CD4-positive, alpha-beta T cell treated with Interleukin-2 at 100 ng/mL for 4 hours (primary cell): ENCODE results near the gene DOCK1.
"Not testable (repeated sequence)": the region's sequence is repeated elsewhere in the genome, so short reads cannot be mapped to it uniquely, and the experiment has no call there.

Experiments used
- DNase-seq: peaks from one replicate; pipeline ENCODE4 v3.0.0-alpha.2; 2020; ENCODE audit warnings: low spot score

Gene DOCK1

DNA sequence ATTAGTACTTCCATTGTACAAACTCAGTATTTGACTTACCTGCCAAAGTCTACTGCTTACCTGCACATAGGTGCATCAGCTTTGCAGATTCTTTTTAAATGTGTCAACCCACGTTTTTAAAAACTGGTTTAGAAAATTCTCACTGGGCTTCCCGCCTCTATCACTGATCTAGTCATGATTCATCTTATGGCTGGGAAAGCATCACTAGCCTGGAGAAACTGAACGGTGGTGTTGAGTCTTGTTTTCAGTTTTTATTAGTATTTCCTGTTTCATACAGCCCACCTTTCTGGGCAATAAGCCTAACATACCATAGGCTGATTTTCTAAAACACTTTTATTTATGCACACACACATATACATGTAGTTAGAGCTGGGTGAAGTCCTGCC lies 19.7 kb downstream of the DOCK1 start:
- DNase-seq, result no peak

GRCh38 chr10:126926568-126926967 lies 21.3 kb downstream of the DOCK1 start:
- DNase-seq, result no peak

DNA sequence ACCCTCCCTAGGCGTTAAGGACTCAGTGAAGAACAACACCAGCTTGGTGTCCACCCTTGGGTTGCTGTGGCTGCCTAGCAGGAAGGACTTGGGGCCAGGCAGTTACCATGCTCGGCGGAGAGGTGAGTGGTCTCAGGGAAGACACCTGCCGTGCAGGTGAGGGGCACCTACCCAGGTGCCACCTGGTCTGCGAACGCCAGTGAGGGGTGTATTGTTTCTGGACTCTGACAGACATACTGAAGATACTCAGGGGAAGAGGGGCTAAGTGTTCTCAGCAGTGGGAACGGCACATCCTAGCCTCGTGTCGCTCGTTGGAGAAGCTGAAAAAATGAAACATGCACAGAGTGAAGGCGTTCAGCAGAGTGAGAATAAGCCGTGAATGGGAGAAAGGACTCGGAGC lies 22.6 kb downstream of the DOCK1 start:
- DNase-seq, result no peak

- no peak for DNase-seq
Measured at GRCh38 chr10:126928274-126928673, 23.0 kb downstream of the DOCK1 start.

DNA sequence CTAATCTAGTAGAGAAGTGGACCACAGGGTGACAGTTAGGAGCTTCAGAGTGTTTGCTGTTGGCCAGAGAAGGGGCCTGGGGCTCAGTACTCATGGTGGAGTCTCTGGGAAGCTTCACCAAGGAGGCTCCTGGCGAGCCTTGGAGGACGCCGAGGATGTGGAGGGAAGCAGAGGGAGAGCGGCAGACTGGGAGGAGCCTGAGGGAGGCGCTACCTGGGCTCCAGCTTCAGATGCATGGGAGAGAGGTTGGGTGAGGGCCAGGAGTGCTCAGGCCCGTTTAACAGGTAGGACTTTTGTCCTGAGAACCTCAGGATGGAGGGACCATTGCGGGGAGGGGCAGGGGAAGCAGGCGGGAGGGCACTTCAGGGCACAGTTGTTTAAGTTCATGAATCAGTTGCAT lies 24.2 kb downstream of the DOCK1 start:
- no peak for DNase-seq

DNA sequence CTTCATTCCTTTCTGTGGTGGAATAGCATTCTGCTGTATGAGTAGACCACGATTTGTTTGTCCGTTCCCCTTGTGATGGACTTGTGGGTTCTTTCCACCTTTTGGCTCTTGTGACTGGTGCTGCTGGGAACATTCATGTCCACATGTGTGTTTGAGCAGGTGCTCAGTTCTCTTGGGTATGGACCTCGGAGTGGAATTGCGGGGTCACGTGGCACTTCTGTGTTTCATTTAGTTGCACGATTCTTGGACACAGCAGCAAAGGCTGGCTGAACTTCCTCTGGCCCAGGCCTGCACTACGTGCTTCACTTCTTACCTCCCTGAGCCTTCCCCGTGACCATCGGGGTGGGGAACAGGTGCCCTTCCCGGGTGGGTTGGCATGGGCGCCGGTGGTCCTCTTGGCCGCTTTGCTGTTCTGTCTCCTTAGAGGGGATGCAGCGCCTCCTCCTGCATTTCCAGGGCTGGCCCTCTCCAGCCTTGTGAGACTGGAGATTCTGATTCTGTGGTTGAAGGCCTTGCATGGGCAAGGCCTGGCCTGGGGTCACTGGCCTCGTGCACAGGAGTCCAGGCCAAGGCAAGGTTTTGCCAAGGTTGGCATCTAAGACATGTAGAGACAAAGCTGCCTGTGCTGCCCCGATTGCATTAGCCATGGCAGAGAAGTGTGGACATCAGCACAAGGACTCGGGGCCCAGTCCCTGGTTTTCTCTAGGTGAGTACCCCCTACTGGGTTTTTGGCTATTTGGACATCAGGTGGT lies 25.1 kb downstream of the DOCK1 start:
- DNase-seq, result no peak

DNA sequence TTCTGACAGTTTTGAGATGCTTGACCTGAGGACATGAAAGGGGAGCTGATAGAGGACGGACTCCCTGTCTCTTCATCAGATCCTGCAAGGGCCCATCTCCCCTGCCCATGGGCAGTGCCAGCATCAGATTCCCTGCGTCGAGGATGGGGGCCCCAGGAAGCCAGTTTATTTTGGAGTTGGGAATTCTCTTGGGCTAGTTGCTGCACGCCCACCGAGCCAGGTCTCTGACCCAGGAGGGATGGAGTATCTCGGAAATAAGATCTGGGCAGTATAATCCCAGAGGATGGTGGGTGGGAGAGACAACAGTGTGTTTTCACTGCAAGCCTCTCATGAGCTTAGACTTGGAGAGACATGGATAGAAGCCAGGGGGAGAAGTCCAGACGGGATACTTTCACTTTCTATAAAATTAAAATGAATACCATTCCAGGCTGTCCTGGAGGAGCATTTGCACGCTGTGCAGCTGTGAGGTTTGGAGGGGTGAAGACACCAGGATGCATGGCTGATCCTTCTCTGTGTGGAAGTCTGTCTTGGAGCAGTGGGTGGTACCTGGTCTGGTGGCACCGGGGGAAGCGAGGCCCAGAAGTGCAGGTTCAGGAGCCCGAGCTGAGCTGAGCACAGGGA lies 25.8 kb downstream of the DOCK1 start:
- DNase-seq, result no peak

DNA sequence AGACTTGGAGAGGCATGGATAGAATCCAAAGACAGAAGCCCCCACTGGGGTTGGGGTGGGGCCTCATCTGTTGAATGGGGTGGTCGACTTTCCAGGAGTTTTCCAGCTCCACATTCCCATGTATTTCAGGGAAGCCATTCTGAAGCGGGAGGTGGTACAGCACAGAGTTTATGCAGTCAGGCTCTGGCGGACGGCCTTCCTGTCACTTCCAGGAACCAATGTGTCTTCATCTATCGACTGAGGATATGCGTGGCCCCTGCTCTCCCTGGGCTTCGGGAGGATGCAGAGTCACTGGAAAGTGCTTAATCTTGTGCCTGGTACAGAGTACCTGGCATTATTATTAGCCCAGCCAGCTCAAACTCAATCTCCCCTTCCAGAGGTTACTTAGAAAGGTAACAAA lies 26.3 kb downstream of the DOCK1 start:
- no peak for DNase-seq

DNA sequence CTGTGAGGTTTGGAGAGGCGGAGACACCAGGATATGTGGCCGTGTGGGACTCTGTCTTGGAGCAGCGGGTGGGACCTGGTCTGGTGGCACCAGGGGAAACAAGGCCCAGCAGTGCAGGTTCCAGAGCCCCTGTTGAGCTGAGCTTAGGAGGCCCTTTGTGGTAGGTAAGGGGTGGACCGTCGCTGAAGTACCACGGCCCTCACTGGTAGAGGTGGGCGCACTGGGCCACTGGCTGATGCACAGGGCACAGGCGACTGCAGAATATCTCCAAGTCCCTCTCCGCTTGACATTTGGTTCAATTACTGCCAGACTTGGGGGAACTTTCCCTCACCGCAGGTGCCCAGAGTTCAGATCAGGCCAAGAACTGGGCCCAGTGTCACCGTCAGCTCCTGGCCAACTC lies 27.3 kb downstream of the DOCK1 start:
- DNase-seq, result no peak

- no peak for DNase-seq
Measured at GRCh38 chr10:126933116-126933515, 27.9 kb downstream of the DOCK1 start.

DNA sequence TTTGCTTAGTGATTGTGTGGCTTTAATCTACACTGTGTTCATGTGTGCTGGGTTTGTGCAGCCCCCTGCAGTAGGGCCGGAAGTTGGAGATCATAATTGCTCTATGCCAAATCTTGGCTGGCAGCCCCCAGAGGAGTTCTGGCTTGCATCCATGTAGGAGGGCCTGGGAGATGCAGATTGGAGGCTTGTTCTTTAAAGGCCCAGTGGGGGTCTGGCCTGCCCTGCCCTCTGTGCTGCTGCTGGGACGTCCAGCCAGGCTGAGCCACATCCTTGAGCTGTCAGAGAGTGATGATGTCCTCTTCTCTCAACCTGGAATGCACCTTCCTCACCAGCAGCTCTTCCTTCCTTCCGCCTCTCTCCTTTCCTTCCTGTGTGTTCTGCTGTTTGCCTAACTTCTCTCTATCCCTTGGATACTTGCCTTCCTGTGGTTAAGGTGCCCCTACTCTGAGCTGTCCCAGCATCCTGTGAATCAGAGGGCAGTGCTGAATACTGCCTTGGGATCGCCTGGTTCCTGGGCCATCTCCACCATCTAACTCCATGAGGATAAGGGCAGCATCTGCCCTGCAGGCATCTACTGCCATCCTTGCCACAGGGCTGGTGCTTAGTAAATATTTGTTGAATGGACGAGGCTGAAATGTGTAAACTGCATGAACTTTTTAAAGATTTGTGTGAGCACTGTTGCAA lies 30.2 kb downstream of the DOCK1 start:
- no peak for DNase-seq

GRCh38 chr10:126937026-126937425 lies 31.8 kb downstream of the DOCK1 start:
- DNase-seq, result no peak

- DNase-seq, result not testable (repeated sequence)
Measured at GRCh38 chr10:126938121-126938520, 32.9 kb downstream of the DOCK1 start.

DNA sequence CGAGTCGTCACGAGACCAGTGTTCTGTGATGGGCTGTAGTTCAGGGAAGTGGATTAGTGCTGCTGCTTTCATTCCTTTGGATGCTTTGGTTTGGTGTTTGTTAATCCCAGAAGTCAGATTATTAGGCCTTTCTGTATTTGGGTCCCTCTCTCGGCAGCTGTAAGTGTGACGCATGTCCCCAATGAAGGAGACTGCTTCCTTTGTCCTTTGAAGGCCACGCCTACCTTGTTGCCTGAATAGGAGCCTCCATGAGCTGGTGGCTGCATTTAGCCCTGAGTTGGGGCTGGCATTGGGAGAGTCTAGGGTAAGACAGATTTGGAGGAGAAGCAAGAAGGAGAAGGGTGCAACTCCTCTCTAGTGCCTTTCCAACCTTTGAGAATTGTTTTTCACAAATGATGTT lies 34.5 kb downstream of the DOCK1 start:
- DNase-seq, result no peak

DNA sequence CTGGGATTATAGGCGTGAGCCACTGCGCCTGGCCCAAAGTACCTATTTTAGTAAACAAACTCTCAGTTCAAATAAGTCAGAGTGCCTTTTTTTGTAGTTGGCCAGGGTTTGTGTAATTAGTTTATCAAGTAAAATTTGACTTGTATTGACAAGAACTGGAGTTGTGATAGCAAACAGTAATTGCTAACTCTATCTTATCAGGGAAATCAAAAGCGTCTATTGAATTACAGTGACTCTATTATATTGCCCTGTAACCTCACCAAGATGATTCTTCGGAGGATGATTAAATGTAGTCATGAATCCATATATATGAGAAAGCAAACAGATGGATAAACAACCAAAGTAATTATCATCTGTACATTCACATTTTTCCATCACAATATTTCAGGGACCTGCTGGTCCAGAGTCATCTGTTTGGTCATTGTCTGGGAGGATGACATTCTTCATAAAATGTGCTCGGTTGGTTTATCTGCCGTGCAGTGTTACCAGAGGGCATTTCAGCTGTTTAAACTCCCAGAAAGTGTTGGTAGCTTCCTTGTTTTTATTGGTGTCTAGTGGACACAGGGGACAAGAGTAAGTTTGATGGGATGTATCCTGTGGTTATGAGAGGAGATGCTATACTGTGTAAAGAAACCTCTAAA lies 35.6 kb downstream of the DOCK1 start:
- DNase-seq, result no peak

- no peak for DNase-seq
Measured at GRCh38 chr10:126944191-126944590, 39.0 kb downstream of the DOCK1 start.

DNA sequence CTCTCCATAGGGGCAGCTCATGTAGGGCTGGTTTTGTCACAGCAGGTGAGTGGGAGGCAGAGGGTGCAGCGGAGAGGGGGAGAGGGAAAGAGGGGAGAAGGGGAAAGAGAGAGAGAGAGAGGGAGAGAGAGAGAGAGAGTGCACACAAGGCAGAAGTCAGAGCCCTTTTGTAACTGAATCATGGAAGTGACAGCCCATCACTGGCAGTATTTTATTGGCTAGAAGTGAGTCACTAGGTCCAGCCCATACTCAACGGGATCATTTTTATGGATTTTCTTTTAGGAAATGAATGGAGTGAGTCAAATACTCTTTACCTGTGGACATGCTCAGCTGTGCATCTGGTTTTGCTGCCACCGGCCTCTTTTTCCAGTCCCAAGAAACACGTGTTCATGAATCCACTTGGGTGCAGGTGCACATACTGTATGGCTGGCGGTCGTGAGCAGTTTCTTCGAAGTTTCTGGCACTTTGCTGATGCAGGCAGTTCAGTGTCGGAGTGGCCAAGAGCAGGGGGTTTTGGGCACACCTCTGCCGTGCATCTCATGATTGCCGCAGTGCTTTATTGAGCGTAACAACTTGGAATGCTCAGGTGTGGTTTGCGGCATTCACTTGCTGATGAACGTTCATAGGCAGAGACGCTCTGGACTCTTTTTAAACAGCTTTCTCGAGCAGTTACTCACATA lies 40.3 kb downstream of the DOCK1 start:
- DNase-seq, result no peak

DNA sequence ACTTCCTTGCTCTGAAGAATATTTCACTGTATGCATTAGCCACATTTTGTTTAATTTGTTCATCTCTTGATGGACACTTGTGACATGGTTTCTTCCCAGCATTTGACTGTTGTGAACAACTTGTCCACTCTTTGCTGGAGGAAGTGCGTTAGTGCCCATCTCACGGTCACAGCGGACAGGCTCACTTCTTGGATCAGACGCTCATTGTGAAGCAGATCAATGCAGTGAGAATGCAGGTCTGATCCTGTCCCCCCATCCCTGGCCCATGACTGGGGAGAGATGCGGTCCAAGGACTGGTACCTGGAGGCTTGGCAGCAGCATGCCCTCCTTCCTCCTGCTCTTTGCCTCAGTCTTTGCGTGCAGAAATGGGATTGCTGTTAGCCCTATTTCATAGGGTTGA lies 41.5 kb downstream of the DOCK1 start:
- no peak for DNase-seq

DNA sequence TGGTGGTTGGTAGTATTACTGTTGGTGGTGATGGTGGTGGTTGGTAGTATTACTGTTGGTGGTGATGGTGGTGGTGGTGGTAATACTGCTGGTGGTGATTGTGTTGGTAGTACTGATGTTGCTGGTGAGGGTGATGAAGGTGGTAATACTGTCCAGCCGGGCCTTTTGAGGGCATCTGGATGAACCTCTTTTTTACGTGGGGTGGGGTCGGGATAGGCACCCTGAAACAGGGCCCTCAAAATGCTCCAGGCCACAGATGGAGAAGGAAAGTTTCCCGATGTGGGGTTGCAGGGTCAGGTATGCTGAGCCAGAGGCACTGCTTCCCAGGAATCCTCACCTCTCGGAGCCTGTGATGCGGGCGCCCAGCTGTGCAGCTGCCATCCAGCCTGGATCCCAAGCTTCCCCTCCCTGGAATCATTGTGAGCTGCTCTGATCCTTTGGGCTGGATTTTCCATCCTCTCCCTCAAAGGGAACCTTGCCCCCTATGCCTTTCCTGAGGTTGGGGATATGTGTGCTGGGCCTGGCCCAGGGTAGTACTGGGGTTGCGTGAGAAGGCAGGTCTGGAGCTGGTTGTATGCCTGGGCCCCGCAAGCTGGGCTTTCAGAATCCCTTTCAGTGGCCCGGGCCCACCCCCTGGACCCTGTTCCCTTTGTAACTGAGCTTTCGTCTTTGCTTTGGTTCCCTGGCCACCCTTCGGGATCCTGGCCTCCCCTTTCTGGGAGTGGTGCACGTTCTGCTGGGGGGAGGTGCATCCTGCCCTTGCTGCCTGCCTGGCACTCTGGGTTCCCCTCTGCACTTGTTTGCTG lies 43.3 kb downstream of the DOCK1 start:
- DNase-seq, result no peak

GRCh38 chr10:126949161-126949503 lies 43.9 kb downstream of the DOCK1 start:
- no peak for DNase-seq

DNA sequence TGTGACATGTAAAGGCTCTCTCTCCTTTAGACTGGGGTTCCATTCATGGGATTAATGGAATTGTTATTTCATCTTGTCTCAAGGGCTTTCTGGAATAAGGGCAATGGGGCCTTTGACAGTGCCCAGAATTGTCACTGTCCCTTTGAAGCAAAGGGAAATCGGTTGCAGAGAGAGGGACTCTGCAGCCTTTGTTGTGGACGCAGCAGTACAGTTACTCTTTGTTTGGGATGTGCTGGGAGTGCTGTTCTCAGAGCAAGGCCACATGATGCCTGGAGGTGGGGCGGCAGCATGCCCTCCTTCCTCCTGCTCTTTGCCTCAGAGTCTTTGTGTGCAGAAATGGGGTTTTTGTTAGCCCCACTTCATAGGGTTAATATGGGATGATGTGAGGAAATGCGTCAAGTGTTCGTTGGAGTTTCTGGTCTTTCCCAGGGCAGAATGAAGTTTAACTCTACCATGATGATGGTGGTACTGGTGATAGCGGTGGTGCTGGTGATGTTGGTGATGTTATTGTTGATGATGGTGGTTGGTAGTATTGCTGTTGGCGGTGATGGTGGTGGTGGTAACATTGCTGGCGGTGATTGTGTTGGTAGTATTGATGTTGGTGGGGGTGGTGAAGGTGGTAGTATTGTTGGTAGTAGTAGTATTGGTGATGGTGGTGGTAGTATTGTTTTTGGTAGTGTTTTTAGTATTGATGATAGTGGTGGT lies 45.3 kb downstream of the DOCK1 start:
- DNase-seq, result no peak
